Dermis microvascular lymphatic vessel endothelial cell (primary cell): ENCODE data around the gene ZNF14. TPM values are rescaled to one million over a fixed set of nuclear protein-coding genes. Genes with fewer than 3 reads are reported as not detected.
"Not testable (repeated sequence)": the region's sequence is repeated elsewhere in the genome, so short reads cannot be mapped to it uniquely, and the experiment has no call there.

Source experiments
- DNase-seq, 2 donors: peaks; one replicate each; pipeline versions ENCODE4 v3.0.0 to v3.0.0-alpha.2; 2010; ENCODE audit warnings: low read depth in 2 of 2
- total RNA-seq: library from RNA; depleted of rRNA; stranded (reverse); fragments of >200 nt; gene quantifications from 2 replicates; pipeline ENCODE4 v1.2.1, GENCODE V29; 2014

Gene ZNF14
- total RNA-seq, 1 donor from 2014 or later, result 2.8 TPM

DNA sequence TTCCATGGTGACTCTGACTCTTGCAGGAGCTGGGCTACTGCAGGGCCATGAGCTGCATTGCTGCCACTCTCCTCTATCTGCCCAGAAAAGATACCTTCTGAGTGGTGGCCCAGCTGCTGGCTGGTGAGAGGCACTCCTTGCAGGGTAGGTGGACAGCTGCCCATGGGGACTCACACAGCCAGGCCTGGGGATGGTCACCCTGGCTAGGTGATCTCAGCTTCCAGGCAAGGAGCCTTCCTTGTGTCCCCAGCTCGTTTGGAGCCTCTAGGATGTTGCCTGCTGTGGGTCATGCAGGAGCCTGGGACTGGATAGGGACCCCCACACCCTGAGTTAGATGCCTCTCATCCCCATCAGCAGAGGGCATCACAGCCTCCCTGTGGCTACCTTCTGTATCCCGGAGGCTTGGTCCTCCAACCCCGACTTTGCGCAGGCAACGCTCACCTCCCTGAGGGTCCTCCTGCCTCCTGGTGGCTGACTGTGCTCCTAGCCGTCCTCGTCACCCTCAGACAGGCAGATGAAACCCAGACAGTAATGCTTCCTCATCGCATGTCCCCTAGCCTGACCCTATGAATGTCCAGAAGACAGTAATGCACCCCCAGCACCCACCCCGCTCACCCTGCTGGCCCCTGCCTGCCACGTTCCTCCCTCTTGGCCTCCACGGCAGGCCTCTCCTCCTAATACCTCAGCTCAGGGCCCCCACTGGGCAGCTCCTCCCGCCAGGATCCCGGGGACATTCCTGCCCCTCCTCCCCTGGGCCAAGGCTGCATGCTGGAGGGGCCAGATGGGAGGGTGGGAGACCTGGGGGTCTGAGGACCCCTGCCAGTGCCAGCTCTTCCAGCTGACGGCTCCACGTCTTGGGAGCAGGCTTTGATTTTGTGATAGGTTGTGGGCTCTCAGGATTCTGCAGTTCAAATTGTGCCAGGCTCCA, 13.6 kb upstream of the ZNF14 start:
- no peak for DNase-seq

- no peak for DNase-seq
These were observed 12.8 kb upstream of the ZNF14 start for GRCh38 chr19:19745496-19746285.

DNA sequence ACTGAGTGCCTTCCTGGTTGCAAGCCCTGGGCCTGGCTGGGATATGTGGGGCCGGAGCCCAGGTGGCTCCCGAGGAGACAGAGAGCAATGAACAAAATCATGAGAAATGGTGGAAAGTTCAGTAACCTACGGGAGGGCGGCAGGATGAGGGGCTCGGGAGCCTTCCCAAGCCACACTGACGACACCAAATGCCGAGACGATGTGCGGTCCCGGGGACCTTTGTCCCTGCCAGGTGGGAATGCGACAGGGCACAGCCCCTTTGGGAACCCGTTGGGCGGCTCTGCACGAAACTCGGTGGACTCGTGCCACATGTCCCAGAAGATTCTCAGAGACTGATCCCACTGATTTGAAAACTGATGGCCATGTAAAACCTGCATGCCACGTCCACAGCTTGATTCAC, 11.7 kb upstream of the ZNF14 start:
- DNase-seq, result no peak

DNA sequence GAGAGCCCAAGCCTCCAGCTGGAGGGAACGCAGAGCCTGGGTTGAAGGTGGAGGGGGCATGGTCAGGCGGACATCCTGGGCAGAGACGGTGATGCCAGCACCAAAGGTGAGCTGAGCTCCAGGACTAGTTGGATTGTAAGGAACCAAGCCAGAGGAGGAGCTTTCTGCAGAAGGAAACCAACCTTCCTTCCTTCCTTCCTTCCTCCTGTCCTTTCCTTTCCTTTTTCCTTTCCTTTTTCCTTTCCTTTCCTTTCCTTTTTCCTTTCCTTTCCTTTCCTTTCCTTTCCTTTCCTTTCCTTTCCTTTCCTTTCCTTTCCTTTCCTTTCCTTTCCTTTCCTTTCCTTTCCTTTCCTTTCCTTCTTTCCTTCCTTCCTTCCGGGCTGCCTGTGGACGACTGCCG, 11.0 kb upstream of the ZNF14 start:
- DNase-seq, result not testable (repeated sequence)

DNA sequence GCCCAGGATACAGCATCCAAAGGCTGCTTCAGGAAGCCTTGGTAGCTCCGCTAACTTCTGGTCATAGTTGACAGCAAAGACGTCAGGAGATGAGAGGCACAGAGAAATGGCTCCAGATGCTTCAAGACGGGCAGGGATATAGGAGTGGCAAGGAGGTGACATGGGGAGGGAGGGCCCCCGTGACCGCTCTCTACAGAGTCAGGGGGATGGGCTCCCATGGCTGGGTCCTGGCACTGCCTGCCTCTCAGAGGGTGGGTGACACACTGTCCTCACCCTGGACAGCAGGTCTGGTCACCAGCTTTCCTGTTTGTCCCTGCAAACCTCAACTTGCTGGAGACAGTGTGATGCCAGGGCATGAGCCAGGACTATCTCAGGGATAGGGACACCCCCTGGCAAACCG, 10.3 kb upstream of the ZNF14 start:
- DNase-seq, result no peak

GRCh38 chr19:19742773-19743172, 9.9 kb upstream of the ZNF14 start:
- no peak for DNase-seq

GRCh38 chr19:19741184-19741583, 8.3 kb upstream of the ZNF14 start:
- DNase-seq, result no peak

GRCh38 chr19:19740755-19741154, 7.8 kb upstream of the ZNF14 start:
- no peak for DNase-seq

- no peak for DNase-seq
These were observed 5.7 kb upstream of the ZNF14 start for GRCh38 chr19:19738564-19738963.

GRCh38 chr19:19737559-19738332, 4.8 kb upstream of the ZNF14 start:
- no peak for DNase-seq

GRCh38 chr19:19721896-19722295, 11.0 kb downstream of the ZNF14 start:
- DNase-seq, result no peak

DNA sequence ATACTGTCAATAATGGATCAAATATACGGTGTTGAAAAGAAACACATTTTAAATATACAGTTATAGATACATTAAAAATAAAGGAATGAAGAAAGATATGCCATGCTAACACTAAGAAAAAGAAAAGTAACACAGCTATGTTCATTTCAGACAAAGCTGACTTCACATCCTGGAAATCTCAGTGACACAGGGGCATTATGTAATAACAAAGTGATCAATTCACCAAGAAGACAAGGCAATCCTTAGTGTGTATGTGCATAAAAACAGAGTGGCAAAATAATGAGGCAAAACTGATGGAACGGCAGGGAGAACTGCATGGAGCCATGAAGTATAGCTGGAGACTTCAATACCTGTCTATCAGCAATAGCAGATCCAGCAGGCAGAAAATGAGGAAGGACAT, 13.1 kb downstream of the ZNF14 start:
- no peak for DNase-seq

DNA sequence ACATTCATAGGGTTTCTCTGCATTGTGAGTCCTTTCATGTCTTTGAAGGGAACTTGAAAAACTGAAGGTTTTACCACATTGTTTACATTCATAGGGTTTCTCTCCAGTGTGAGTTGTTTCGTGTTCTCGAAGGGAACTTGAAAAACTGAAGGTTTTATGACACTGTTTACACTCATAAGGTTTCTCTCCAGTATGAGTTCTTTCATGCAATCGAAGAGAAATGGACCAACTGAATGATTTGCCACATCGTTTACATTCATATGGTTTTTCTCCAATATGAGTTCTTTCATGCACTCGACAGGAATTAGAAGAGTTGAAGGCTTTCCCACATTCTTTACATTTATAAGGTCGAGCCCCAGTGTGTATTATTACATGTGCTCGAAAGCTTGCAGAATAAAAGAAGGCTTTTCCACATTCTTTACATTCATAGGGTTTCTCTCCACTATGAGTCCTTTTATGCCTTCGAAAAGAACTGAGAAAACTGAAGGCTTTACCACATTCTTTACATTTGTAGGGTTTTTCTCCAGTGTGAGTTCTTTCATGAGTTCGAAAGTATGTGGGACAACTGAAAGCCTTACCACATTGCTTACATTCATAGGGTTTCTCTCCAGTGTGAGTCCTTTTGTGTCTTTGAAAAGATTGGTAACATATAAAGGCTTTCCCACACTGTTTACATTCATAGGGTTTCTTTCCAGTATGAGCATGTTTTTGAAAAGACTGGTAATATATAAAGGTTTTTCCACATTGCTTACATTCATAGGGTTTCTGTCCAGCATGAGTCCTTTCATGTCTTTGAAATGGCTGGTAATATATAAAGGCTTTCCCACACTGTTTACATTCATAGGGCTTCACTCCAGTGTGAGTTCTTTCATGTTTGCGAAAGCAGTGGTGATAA, 20.7 kb downstream of the ZNF14 start:
- DNase-seq, result no peak

DNA sequence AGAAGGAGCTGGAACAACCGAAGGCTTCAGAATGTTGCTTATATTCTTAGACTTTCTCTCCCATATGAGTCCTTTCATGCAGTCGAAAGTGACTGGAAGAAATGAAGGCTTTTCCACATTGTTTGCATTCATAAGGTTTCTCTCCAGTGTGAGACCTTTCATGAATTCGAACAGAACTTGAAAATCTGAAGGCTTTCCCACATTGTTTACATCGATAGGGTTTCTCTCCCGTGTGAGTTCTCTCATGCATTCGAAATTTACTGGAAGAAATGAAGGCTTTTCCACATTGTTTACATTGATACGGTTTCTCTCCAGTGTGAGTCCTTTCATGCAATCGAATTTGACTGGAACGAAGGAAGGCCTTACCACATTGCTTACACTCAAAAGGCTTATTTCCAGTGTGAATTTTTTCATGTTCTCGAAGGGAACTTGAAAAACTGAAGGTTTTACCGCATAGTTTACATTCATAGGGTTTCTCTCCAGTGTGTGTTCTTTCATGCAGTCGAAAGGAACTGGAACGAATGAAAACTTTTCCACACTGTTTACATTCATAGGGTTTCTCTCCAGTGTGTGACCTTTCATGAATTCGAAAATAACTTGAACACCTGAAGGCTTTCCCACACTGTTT, 21.5 kb downstream of the ZNF14 start:
- DNase-seq, result no peak

DNA sequence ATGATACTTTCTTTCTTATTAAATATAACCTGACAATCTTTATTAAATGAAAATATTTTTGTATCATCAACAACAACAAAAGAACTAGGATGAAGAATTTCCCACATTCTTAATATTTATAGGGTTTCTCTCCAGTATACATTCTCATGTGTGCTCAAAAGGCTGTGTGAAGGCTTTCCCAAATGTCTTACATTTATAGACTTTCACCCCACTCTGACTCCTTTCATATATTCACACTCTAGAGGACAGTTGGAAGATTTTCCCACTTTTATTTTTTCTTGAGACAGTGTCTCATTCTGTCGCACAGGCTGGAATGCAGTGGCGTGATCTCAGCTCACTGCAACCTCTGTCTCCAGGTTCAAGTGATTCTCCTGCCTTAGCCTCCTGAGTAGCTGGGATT, 22.4 kb downstream of the ZNF14 start:
- DNase-seq, result no peak

DNA sequence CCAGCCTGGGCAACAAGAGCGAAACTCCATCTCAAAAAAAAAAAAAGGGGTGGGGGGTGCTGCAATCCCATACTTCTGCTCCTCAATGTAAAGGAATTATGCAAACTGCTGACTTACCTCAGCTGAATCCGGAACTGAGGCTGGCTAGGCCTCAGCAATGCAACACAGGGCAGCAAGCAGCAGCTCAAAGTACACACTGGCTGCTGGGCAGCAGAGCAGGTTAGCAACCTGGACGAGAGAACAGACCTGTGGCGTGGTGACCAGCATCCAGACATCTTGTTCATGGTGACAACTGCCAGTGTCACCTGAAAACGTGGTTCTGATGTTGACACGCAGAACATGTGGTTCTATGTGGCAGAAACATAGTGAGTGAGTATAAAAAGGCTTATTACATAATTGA, 28.1 kb downstream of the ZNF14 start:
- DNase-seq, result no peak

- not testable (repeated sequence) for DNase-seq
These were observed 32.4 kb downstream of the ZNF14 start for GRCh38 chr19:19700493-19700892.

GRCh38 chr19:19697589-19697988, 35.3 kb downstream of the ZNF14 start:
- no peak for DNase-seq

DNA sequence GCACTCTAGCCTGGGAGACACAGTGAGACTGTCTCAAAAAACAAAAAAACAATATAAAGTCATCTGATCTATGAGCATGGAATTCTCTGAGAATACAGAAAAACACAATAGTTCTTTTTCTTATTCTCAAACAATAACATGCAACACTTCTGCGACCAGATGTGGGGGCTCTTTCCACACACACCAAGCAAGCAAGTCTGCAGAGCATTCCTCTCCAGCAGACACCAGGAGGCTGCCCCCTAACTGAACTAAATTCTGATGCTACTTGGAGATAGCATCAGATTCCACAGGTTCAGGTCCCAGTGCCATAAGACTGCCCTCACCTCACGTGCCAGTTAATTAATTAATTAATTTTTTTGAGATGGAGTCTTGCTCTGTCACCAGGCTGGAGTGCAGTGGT, 36.5 kb downstream of the ZNF14 start:
- no peak for DNase-seq

- no peak for DNase-seq
These were observed 41.2 kb downstream of the ZNF14 start for GRCh38 chr19:19691683-19692082.
